ENCODE results near the gene JAGN1. TPM values are rescaled to one million over a fixed set of nuclear protein-coding genes. Genes with fewer than 3 reads are reported as not detected.

JAGN1 gene
- total RNA-seq, 1 experiment from 2014 or later: 19.9 TPM

DNA sequence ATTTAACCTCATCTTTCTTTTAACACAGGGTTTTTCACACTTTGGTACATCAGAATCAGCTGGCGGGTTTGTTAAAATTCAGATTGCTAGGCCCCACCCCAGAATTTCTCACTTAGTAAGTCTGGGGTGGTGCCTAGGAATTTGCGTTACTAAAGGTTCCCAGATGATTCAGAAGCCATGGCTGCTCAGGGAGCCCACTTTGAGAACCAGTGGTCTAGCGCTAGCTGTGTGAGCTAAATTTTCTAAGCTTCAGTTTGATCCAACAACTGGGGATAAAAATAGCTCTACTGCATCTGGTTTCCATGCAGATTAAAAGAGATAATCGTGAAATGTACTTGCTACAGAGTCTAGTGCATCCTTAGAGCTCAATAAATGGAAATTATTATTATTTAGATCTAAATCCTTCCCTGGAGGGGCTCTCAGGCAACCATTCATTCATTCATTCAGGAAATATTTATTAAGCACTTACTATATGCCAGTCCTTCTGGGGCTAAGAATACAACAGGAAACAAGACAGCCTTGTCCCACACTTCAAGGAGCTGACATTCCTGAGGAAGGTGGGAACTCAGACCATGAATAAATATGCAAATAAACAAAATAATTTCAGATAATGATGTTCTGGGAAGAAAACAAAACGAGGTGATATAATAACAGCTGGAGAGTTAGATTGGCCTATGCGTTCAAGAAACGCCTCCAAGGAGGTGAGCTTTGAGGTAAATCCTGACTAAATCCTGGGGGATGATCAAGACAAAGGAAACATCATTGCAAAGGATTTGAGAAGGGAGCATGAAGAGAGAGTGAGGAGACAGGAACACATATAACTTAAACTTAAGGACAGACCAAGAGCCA is 6.5 kb upstream of the JAGN1 start:
- BruUV-seq (replicated peaks): no TSS peak
- CTCF ChIA-PET: interaction anchor here (0.6 kb wide), 1 partner anchor 32 kb away, joined by 5 read pairs; no protein-coding TSS in a partner anchor
- intact Hi-C loops (cut with micrococcal nuclease; ENCODE audit: unreplicated experiment): no loop called here

GRCh38 chr3:9884555-9885165 is 5.8 kb upstream of the JAGN1 start:
- H3K4me3 ChIP-seq (ENCODE audit: low read depth in 2 of 2, low read length in 2 of 2): no peak overlapping the region

More for the DNA sequence above, 6.5 kb upstream of the JAGN1 start:
- POLR2A ChIA-PET: no interaction called here
- ATAC-seq (0 out of 2 replicates have a peak, but pooled peaks have one; percentile 14), DNase-seq (ENCODE audit: low read depth, low spot score) (no peak)
- no peaks in the 10 kb centered on the region for H3K9me3 ChIP-seq (ENCODE audit: control insufficient read depth, insufficient read depth, low read depth, low read length)
- H3K4me1 ChIP-seq (ENCODE audit: control insufficient read depth, insufficient read depth, low read length): peaks cover 12% of the 10 kb centered on the region
- TF ChIP-seq CTCF (IDR thresholded peaks at IDR 0.05) (no peak), SIN3A (IDR thresholded peaks at IDR 0.05; ENCODE audit: borderline replicate concordance, insufficient read depth, low read depth, low read length) (no peak), TCF7L2 (IDR thresholded peaks at IDR 0.05; ENCODE audit: low read depth, low read length) (no peak), POLR2AphosphoS5 (IDR thresholded peaks at IDR 0.05; ENCODE audit: low read depth, low read length) (no peak)
- TF ChIP-seq, protein P1, sequence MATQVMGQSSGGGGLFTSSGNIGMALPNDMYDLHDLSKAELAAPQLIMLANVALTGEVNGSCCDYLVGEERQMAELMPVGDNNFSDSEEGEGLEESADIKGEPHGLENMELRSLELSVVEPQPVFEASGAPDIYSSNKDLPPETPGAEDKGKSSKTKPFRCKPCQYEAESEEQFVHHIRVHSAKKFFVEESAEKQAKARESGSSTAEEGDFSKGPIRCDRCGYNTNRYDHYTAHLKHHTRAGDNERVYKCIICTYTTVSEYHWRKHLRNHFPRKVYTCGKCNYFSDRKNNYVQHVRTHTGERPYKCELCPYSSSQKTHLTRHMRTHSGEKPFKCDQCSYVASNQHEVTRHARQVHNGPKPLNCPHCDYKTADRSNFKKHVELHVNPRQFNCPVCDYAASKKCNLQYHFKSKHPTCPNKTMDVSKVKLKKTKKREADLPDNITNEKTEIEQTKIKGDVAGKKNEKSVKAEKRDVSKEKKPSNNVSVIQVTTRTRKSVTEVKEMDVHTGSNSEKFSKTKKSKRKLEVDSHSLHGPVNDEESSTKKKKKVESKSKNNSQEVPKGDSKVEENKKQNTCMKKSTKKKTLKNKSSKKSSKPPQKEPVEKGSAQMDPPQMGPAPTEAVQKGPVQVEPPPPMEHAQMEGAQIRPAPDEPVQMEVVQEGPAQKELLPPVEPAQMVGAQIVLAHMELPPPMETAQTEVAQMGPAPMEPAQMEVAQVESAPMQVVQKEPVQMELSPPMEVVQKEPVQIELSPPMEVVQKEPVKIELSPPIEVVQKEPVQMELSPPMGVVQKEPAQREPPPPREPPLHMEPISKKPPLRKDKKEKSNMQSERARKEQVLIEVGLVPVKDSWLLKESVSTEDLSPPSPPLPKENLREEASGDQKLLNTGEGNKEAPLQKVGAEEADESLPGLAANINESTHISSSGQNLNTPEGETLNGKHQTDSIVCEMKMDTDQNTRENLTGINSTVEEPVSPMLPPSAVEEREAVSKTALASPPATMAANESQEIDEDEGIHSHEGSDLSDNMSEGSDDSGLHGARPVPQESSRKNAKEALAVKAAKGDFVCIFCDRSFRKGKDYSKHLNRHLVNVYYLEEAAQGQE (IDR thresholded peaks at IDR 0.05; ENCODE audit: insufficient read depth in 1 of 2, low read depth in 2 of 2, low read length in 1 of 2): no peak
- H3K4me3 ChIP-seq (ENCODE audit: low read depth in 2 of 2, low read length in 2 of 2): no peak overlapping the region
- in situ Hi-C loops (cut with HindIII; ENCODE audit: low pct_unique_long_range_greater_than_20kb, low sequenced_read_pairs): no loop called here
- H3K36me3 ChIP-seq (ENCODE audit: control insufficient read depth, insufficient read depth, low read length): no peaks in the 10 kb centered on the region
- no peaks in the 10 kb centered on the region for H3K27me3 ChIP-seq (ENCODE audit: control insufficient read depth, insufficient read depth, low read length)
- H3K27ac ChIP-seq (ENCODE audit: low read length): 0 out of 2 replicates have a peak overlapping the region, but pooled peaks have one; percentile 48

More at GRCh38 chr3:9884555-9885165, 5.8 kb upstream of the JAGN1 start:
- ATAC-seq (peak; percentile 94), DNase-seq (ENCODE audit: low read depth, low spot score) (peak; percentile 41)
- no TSS peak for BruUV-seq (replicated peaks)
- Histone ChIP-seq H3K9me3 (ENCODE audit: control insufficient read depth, insufficient read depth, low read depth, low read length) (no peaks in the 10 kb centered on the region), H3K27ac (ENCODE audit: low read length) (no peak overlapping the region), H3K36me3 (ENCODE audit: control insufficient read depth, insufficient read depth, low read length) (no peaks in the 10 kb centered on the region), H3K4me1 (ENCODE audit: control insufficient read depth, insufficient read depth, low read length) (peaks cover 12% of the 10 kb centered on the region), H3K27me3 (ENCODE audit: control insufficient read depth, insufficient read depth, low read length) (no peaks in the 10 kb centered on the region)
- intact Hi-C loops (cut with micrococcal nuclease; ENCODE audit: unreplicated experiment) (no loop called here), in situ Hi-C loops (cut with HindIII; ENCODE audit: low pct_unique_long_range_greater_than_20kb, low sequenced_read_pairs) (no loop called here)
- ChIA-PET CTCF (interaction anchor here (0.5 kb wide), 1 partner anchor 19 kb away, joined by 3 read pairs; no protein-coding TSS in a partner anchor), POLR2A (interaction anchor here (0.6 kb wide), 1 partner anchor 155 kb away, joined by 11 read pairs; no protein-coding TSS in a partner anchor)
- no peak for TF ChIP-seq TCF7L2 (IDR thresholded peaks at IDR 0.05; ENCODE audit: low read depth, low read length)
- no peak for TF ChIP-seq POLR2AphosphoS5 (IDR thresholded peaks at IDR 0.05; ENCODE audit: low read depth, low read length)
- no peak for TF ChIP-seq CTCF (IDR thresholded peaks at IDR 0.05)
- TF ChIP-seq SIN3A (IDR thresholded peaks at IDR 0.05; ENCODE audit: borderline replicate concordance, insufficient read depth, low read depth, low read length): no peak
- TF ChIP-seq, protein P1 (IDR thresholded peaks at IDR 0.05; ENCODE audit: insufficient read depth in 1 of 2, low read depth in 2 of 2, low read length in 1 of 2): no peak
